GM23338 (cell line): ENCODE results near the gene ADAMTS17. TPM values are rescaled to one million over a fixed set of nuclear protein-coding genes. Genes with fewer than 3 reads are reported as not detected.

Experiments
- ATAC-seq: fragments of 200-7000 bp; cut with Tn5 transposase; 3 replicates; pipeline ENCODE4 v1.9.1; 2020
- DNase-seq: peaks from one replicate; pipeline ENCODE4 v3.0.0-alpha.2; 2015; ENCODE audit warnings: low spot score
- H2AFZ ChIP-seq: fragments of 200-600 bp; sonication (generic); 2 replicates; pipeline ENCODE4 v1.8.0; 2016; ENCODE audit warnings: antibody characterized with exemption, mild to moderate bottlenecking, moderate library complexity
- H3F3A ChIP-seq: fragments of 200-600 bp; sonication (generic); replicated peaks from 2 replicates; pipeline ENCODE4 v1.8.0; 2017; ENCODE audit warnings: antibody characterized with exemption, mixed run types, low read depth
- H3K27ac ChIP-seq: fragments of 200-600 bp; sonication (generic); 2 replicates; pipeline ENCODE4 v1.6.1; 2016; ENCODE audit warnings: low read depth
- H3K27me3 ChIP-seq: fragments of 200-600 bp; sonication (generic); 2 replicates; pipeline ENCODE4 v1.8.0; 2016; ENCODE audit warnings: mild to moderate bottlenecking, mixed run types, moderate library complexity; ENCODE audit not compliant: insufficient read depth
- H3K36me3 ChIP-seq: fragments of 200-600 bp; sonication (generic); 2 replicates; pipeline ENCODE4 v1.8.0; 2016; ENCODE audit warnings: mild to moderate bottlenecking; ENCODE audit not compliant: insufficient read depth
- H3K4me1 ChIP-seq: fragments of 200-600 bp; sonication (generic); 2 replicates; pipeline ENCODE4 v1.8.0; 2016; ENCODE audit warnings: mild to moderate bottlenecking, moderate library complexity; ENCODE audit not compliant: insufficient read depth
- H3K4me2 ChIP-seq: fragments of 200-600 bp; sonication (generic); 2 replicates; pipeline ENCODE4 v1.7.1; 2017; ENCODE audit warnings: mixed run types
- H3K4me3 ChIP-seq: fragments of 200-600 bp; sonication (generic); 2 replicates; pipeline ENCODE4 v1.6.1; 2016; ENCODE audit warnings: mixed run types
- H3K79me2 ChIP-seq: fragments of 200-600 bp; sonication (generic); replicated peaks from 2 replicates; pipeline ENCODE4 v1.8.0; 2017; ENCODE audit warnings: mild to moderate bottlenecking; ENCODE audit not compliant: insufficient read depth
- H3K9me2 ChIP-seq: fragments of 200-600 bp; sonication (generic); 2 replicates; pipeline ENCODE4 v1.8.0; 2017; ENCODE audit not compliant: insufficient read depth
- H4K20me1 ChIP-seq: fragments of 200-600 bp; sonication (generic); replicated peaks from 2 replicates; pipeline ENCODE4 v1.8.0; 2017; ENCODE audit warnings: mild to moderate bottlenecking; ENCODE audit not compliant: insufficient read depth
- H3K27ac Mint-ChIP-seq: 2 replicates; pipeline ENCODE4 v1.8.0; 2020; ENCODE audit warnings: inconsistent platforms, mild to moderate bottlenecking, moderate library complexity, mixed read lengths
- H3K27me3 Mint-ChIP-seq: 3 replicates; pipeline ENCODE4 v1.8.0; 2022; ENCODE audit warnings: low read depth, mild to moderate bottlenecking, moderate library complexity, mixed read lengths, inconsistent platforms; ENCODE audit not compliant: insufficient read depth, poor library complexity
- H3K36me3 Mint-ChIP-seq: 3 replicates; pipeline ENCODE4 v1.8.0; 2021; ENCODE audit warnings: low read depth, mild to moderate bottlenecking, inconsistent platforms, moderate library complexity, mixed read lengths
- H3K4me1 Mint-ChIP-seq: 3 replicates; pipeline ENCODE4 v1.8.0; 2020; ENCODE audit warnings: mild to moderate bottlenecking, inconsistent platforms, mixed read lengths
- H3K4me3 Mint-ChIP-seq: 3 replicates; pipeline ENCODE4 v1.8.0; 2021; ENCODE audit warnings: moderate library complexity, mild to moderate bottlenecking, inconsistent platforms, mixed read lengths
- H3K9me3 Mint-ChIP-seq: 3 replicates; pipeline ENCODE4 v1.8.0; 2020; ENCODE audit warnings: moderate library complexity, mild to moderate bottlenecking, inconsistent platforms, mixed read lengths
- CREB1 ChIP-seq: fragments of 250-450 bp; sonication (Bioruptor Pico); IDR thresholded peaks from 2 replicates; pipeline ENCODE4 v1.5.0; 2020; ENCODE audit warnings: low read depth, mild to moderate bottlenecking, moderate library complexity
- EZH2 ChIP-seq: fragments of 200-600 bp; sonication (generic); IDR thresholded peaks from one replicate; pipeline ENCODE4 v1.8.0; 2017; ENCODE audit warnings: antibody characterized with exemption, mild to moderate bottlenecking, low read depth; ENCODE audit not compliant: unreplicated experiment
- JUNB ChIP-seq: IDR thresholded peaks from one replicate; pipeline ENCODE4 v1.6.1; 2016; ENCODE audit warnings: antibody characterized with exemption; ENCODE audit not compliant: unreplicated experiment
- NANOG ChIP-seq: IDR thresholded peaks from 2 replicates; pipeline ENCODE4 v1.6.1; 2016; ENCODE audit warnings: antibody characterized with exemption, borderline replicate concordance
- POLR2AphosphoS5 ChIP-seq: IDR thresholded peaks from 2 replicates; pipeline ENCODE4 v1.6.1; 2016; ENCODE audit warnings: antibody characterized with exemption, low read depth
- ZNF114 ChIP-seq: fragments of 250-450 bp; sonication (Bioruptor Pico); IDR thresholded peaks from 2 replicates; pipeline ENCODE4 v1.5.0; 2020; ENCODE audit warnings: mild to moderate bottlenecking, moderate library complexity
- polyA plus RNA-seq: library from polyadenylated mRNA; unstranded; fragments of >200 nt; fragmentation: Nextera tagmentation; extraction: Ambion mirVana; gene quantifications from 2 replicates; pipeline ENCODE4 v1.2.1, GENCODE V29; 2016
- total RNA-seq: library from RNA; depleted of rRNA; stranded (reverse); fragments of >200 nt; shearing (Covaris generic); gene quantifications from 2 replicates; pipeline ENCODE4 v1.2.3, GENCODE V29; 2014
- TF ChIP-seq, protein P1 (sequence below): fragments of 250-450 bp; sonication (Bioruptor Pico); IDR thresholded peaks from 2 replicates; pipeline ENCODE4 v1.5.0; 2020; ENCODE audit warnings: mild to moderate bottlenecking, moderate library complexity
- TF ChIP-seq, protein P2 (sequence below): IDR thresholded peaks from one replicate; pipeline ENCODE4 v1.6.1; 2018; ENCODE audit warnings: antibody characterized with exemption; ENCODE audit not compliant: unreplicated experiment
- TF ChIP-seq, protein P3 (sequence below): IDR thresholded peaks from 2 replicates; pipeline ENCODE4 v1.6.1; 2016; ENCODE audit warnings: antibody characterized with exemption
- TF ChIP-seq, protein P4 (sequence below), 2 experiments: fragments of 200-600 bp in 1 of 2; sonication (generic) in 1 of 2; conservative IDR thresholded peaks; 2 replicates each; pipeline versions ENCODE4 v1.5.1 to v1.6.1; 2016 to 2017; ENCODE audit warnings: antibody characterized with exemption in 2 of 2, low read depth in 2 of 2, mild to moderate bottlenecking in 2 of 2, moderate library complexity in 1 of 2

The ADAMTS17 gene
- total and polyA plus RNA-seq, 2 experiments from 2014 or later: 0.60 to 3.8 TPM

DNA sequence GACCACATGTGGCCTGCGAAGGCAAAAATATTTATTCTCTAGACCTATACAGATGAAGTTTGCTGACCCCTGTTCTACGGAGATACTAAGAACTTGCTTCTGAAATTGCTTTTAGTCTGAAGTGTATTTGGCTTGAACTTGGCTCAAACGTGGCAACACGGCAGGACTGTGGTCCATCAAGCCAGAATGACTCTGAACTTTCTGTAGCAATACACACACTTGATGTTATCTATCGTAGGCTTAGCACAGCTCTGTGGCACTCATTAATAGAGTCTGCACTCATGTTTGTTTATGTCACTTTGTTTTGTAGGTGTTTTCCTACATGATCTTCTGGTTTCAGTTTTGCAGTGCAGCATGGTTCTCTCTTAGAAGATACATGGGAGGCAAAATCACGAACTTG, 298.1 kb downstream of the ADAMTS17 start:
- Histone ChIP-seq H2AFZ (no peak overlapping the region), H3K27me3 (no peaks in the 10 kb centered on the region), H3F3A (no peaks in the 10 kb centered on the region), H3K4me1 (no peaks in the 10 kb centered on the region), H3K36me3 (no peaks in the 10 kb centered on the region), H3K4me2 (no peak overlapping the region), H3K4me3 (no peak overlapping the region), H3K9me2 (no peaks in the 10 kb centered on the region), H3K79me2 (no peaks in the 10 kb centered on the region), H3K27ac (no peak overlapping the region), H4K20me1 (no peaks in the 10 kb centered on the region)
- Mint-ChIP-seq H3K36me3 (peaks cover 15% of the 10 kb centered on the region), H3K27ac (no peak overlapping the region), H3K4me1 (peaks cover 4% of the 10 kb centered on the region; the same call in 1 of the 3 replicates), H3K9me3 (peaks cover 18% of the 10 kb centered on the region), H3K4me3 (no peak overlapping the region), H3K27me3 (peaks cover 2% of the 10 kb centered on the region)
- DNase-seq: no peak
- no peak for ATAC-seq
- TF ChIP-seq, protein P1, sequence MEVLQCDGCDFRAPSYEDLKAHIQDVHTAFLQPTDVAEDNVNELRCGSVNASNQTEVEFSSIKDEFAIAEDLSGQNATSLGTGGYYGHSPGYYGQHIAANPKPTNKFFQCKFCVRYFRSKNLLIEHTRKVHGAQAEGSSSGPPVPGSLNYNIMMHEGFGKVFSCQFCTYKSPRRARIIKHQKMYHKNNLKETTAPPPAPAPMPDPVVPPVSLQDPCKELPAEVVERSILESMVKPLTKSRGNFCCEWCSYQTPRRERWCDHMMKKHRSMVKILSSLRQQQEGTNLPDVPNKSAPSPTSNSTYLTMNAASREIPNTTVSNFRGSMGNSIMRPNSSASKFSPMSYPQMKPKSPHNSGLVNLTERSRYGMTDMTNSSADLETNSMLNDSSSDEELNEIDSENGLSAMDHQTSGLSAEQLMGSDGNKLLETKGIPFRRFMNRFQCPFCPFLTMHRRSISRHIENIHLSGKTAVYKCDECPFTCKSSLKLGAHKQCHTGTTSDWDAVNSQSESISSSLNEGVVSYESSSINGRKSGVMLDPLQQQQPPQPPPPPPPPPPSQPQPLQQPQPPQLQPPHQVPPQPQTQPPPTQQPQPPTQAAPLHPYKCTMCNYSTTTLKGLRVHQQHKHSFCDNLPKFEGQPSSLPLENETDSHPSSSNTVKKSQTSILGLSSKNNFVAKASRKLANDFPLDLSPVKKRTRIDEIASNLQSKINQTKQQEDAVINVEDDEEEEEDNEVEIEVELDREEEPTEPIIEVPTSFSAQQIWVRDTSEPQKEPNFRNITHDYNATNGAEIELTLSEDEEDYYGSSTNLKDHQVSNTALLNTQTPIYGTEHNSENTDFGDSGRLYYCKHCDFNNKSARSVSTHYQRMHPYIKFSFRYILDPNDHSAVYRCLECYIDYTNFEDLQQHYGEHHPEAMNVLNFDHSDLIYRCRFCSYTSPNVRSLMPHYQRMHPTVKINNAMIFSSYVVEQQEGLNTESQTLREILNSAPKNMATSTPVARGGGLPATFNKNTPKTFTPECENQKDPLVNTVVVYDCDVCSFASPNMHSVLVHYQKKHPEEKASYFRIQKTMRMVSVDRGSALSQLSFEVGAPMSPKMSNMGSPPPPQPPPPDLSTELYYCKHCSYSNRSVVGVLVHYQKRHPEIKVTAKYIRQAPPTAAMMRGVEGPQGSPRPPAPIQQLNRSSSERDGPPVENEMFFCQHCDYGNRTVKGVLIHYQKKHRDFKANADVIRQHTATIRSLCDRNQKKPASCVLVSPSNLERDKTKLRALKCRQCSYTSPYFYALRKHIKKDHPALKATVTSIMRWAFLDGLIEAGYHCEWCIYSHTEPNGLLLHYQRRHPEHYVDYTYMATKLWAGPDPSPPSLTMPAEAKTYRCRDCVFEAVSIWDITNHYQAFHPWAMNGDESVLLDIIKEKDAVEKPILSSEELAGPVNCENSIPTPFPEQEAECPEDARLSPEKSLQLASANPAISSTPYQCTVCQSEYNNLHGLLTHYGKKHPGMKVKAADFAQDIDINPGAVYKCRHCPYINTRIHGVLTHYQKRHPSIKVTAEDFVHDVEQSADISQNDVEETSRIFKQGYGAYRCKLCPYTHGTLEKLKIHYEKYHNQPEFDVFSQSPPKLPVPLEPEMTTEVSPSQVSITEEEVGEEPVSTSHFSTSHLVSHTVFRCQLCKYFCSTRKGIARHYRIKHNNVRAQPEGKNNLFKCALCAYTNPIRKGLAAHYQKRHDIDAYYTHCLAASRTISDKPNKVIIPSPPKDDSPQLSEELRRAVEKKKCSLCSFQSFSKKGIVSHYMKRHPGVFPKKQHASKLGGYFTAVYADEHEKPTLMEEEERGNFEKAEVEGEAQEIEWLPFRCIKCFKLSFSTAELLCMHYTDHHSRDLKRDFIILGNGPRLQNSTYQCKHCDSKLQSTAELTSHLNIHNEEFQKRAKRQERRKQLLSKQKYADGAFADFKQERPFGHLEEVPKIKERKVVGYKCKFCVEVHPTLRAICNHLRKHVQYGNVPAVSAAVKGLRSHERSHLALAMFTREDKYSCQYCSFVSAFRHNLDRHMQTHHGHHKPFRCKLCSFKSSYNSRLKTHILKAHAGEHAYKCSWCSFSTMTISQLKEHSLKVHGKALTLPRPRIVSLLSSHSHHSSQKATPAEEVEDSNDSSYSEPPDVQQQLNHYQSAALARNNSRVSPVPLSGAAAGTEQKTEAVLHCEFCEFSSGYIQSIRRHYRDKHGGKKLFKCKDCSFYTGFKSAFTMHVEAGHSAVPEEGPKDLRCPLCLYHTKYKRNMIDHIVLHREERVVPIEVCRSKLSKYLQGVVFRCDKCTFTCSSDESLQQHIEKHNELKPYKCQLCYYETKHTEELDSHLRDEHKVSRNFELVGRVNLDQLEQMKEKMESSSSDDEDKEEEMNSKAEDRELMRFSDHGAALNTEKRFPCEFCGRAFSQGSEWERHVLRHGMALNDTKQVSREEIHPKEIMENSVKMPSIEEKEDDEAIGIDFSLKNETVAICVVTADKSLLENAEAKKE (CRISPR knock-in tag): no peak
- TF ChIP-seq, protein P2, sequence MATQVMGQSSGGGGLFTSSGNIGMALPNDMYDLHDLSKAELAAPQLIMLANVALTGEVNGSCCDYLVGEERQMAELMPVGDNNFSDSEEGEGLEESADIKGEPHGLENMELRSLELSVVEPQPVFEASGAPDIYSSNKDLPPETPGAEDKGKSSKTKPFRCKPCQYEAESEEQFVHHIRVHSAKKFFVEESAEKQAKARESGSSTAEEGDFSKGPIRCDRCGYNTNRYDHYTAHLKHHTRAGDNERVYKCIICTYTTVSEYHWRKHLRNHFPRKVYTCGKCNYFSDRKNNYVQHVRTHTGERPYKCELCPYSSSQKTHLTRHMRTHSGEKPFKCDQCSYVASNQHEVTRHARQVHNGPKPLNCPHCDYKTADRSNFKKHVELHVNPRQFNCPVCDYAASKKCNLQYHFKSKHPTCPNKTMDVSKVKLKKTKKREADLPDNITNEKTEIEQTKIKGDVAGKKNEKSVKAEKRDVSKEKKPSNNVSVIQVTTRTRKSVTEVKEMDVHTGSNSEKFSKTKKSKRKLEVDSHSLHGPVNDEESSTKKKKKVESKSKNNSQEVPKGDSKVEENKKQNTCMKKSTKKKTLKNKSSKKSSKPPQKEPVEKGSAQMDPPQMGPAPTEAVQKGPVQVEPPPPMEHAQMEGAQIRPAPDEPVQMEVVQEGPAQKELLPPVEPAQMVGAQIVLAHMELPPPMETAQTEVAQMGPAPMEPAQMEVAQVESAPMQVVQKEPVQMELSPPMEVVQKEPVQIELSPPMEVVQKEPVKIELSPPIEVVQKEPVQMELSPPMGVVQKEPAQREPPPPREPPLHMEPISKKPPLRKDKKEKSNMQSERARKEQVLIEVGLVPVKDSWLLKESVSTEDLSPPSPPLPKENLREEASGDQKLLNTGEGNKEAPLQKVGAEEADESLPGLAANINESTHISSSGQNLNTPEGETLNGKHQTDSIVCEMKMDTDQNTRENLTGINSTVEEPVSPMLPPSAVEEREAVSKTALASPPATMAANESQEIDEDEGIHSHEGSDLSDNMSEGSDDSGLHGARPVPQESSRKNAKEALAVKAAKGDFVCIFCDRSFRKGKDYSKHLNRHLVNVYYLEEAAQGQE: no peak
- TF ChIP-seq POLR2AphosphoS5 (no peak), CREB1 (CRISPR knock-in tag) (no peak), ZNF114 (CRISPR knock-in tag) (no peak), JUNB (no peak), EZH2 (no peak), NANOG (no peak)
- TF ChIP-seq, protein P3, sequence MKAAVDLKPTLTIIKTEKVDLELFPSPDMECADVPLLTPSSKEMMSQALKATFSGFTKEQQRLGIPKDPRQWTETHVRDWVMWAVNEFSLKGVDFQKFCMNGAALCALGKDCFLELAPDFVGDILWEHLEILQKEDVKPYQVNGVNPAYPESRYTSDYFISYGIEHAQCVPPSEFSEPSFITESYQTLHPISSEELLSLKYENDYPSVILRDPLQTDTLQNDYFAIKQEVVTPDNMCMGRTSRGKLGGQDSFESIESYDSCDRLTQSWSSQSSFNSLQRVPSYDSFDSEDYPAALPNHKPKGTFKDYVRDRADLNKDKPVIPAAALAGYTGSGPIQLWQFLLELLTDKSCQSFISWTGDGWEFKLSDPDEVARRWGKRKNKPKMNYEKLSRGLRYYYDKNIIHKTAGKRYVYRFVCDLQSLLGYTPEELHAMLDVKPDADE: no peak
- TF ChIP-seq, protein P4, sequence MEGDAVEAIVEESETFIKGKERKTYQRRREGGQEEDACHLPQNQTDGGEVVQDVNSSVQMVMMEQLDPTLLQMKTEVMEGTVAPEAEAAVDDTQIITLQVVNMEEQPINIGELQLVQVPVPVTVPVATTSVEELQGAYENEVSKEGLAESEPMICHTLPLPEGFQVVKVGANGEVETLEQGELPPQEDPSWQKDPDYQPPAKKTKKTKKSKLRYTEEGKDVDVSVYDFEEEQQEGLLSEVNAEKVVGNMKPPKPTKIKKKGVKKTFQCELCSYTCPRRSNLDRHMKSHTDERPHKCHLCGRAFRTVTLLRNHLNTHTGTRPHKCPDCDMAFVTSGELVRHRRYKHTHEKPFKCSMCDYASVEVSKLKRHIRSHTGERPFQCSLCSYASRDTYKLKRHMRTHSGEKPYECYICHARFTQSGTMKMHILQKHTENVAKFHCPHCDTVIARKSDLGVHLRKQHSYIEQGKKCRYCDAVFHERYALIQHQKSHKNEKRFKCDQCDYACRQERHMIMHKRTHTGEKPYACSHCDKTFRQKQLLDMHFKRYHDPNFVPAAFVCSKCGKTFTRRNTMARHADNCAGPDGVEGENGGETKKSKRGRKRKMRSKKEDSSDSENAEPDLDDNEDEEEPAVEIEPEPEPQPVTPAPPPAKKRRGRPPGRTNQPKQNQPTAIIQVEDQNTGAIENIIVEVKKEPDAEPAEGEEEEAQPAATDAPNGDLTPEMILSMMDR (conservative IDR thresholded peaks at IDR 0.05; ENCODE audit: low read depth in 2 of 2): no peak
